ENCODE measurements around the gene LRP5.
A peak's percentile ranks its signal among the peaks of the same experiment; 100 is the strongest.

The LRP5 gene

GRCh38 chr11:68441466-68442230 is 129.3 kb downstream of the LRP5 start:
- no peaks in the 10 kb centered on the region for H3K79me2 ChIP-seq (ENCODE audit: control insufficient read depth, low read length)
- no peaks in the 10 kb centered on the region for H4K20me1 ChIP-seq (ENCODE audit: control insufficient read depth, insufficient read depth, low read depth, low read length)
- H3K4me1 ChIP-seq (ENCODE audit: control insufficient read depth, low read length) = peaks cover 17% of the 10 kb centered on the region
- no peaks in the 10 kb centered on the region for H3F3A ChIP-seq (ENCODE audit: control insufficient read depth, insufficient read depth)
- TF ChIP-seq EZH2phosphoT487 (IDR thresholded peaks at IDR 0.05; ENCODE audit: borderline replicate concordance, low read length) = no peak
- TF ChIP-seq, protein P1, sequence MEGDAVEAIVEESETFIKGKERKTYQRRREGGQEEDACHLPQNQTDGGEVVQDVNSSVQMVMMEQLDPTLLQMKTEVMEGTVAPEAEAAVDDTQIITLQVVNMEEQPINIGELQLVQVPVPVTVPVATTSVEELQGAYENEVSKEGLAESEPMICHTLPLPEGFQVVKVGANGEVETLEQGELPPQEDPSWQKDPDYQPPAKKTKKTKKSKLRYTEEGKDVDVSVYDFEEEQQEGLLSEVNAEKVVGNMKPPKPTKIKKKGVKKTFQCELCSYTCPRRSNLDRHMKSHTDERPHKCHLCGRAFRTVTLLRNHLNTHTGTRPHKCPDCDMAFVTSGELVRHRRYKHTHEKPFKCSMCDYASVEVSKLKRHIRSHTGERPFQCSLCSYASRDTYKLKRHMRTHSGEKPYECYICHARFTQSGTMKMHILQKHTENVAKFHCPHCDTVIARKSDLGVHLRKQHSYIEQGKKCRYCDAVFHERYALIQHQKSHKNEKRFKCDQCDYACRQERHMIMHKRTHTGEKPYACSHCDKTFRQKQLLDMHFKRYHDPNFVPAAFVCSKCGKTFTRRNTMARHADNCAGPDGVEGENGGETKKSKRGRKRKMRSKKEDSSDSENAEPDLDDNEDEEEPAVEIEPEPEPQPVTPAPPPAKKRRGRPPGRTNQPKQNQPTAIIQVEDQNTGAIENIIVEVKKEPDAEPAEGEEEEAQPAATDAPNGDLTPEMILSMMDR (IDR thresholded peaks at IDR 0.05; ENCODE audit: low read depth, low read length, poor library complexity, severe bottlenecking) = no peak
- H3K4me2 ChIP-seq (ENCODE audit: low read length) = peak overlapping the region; percentile 47
- no peak overlapping the region for H3K27ac ChIP-seq (ENCODE audit: low read depth, low read length)
- no peaks in the 10 kb centered on the region for H3K36me3 ChIP-seq (ENCODE audit: control insufficient read depth, low read length)
- H3K9me3 ChIP-seq (ENCODE audit: control insufficient read depth, insufficient read depth, low read length) = no peaks in the 10 kb centered on the region
- H3K27me3 ChIP-seq (ENCODE audit: control insufficient read depth, low read length) = no peaks in the 10 kb centered on the region
- H3K9me2 ChIP-seq (replicated peaks; ENCODE audit: control insufficient read depth, low read length) = no peaks in the 10 kb centered on the region
- H3K4me3 ChIP-seq (ENCODE audit: low read length) = no peak overlapping the region

- no peaks in the 10 kb centered on the region for H3K36me3 ChIP-seq (ENCODE audit: control insufficient read depth, low read length)
Measured at GRCh38 chr11:68442433-68442832, 130.0 kb downstream of the LRP5 start.

DNA sequence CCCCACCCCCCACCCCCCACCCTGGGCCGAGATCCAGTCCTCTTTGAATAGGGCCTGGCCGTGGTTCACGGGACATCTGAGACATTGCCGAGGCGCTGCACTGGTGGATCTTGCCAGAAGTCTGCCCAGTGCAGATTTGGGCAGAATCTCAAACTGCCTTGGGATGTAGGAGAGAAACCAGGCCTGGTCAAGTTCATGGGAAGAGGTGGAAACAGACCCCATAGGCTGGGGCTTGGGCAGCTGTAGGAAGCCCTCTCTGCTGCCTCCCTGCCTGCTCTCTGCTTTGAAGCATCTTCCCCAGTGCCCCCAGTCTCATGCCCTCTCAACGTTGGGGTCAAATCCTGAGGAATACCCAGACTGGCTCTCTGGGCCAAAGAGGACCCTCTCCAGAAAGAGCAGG is 132.2 kb downstream of the LRP5 start:
- H3K4me1 ChIP-seq (ENCODE audit: control insufficient read depth, low read length) = peaks cover 17% of the 10 kb centered on the region
- no peaks in the 10 kb centered on the region for H3F3A ChIP-seq (ENCODE audit: control insufficient read depth, insufficient read depth)
- H3K79me2 ChIP-seq (ENCODE audit: control insufficient read depth, low read length) = no peaks in the 10 kb centered on the region
- H3K9me3 ChIP-seq (ENCODE audit: control insufficient read depth, insufficient read depth, low read length) = no peaks in the 10 kb centered on the region
- H3K36me3 ChIP-seq (ENCODE audit: control insufficient read depth, low read length) = no peaks in the 10 kb centered on the region
- H4K20me1 ChIP-seq (ENCODE audit: control insufficient read depth, insufficient read depth, low read depth, low read length) = no peaks in the 10 kb centered on the region
- H3K4me2 ChIP-seq (ENCODE audit: low read length) = no peak overlapping the region
- no peak overlapping the region for H3K27ac ChIP-seq (ENCODE audit: low read depth, low read length)
- no peaks in the 10 kb centered on the region for H3K9me2 ChIP-seq (replicated peaks; ENCODE audit: control insufficient read depth, low read length)
- no peak for TF ChIP-seq EZH2phosphoT487 (IDR thresholded peaks at IDR 0.05; ENCODE audit: borderline replicate concordance, low read length)
- TF ChIP-seq, protein P1 (IDR thresholded peaks at IDR 0.05; ENCODE audit: low read depth, low read length, poor library complexity, severe bottlenecking) = no peak
- no peak overlapping the region for H3K4me3 ChIP-seq (ENCODE audit: low read length)
- H3K27me3 ChIP-seq (ENCODE audit: control insufficient read depth, low read length) = no peaks in the 10 kb centered on the region

More at GRCh38 chr11:68442433-68442832, 130.0 kb downstream of the LRP5 start:
- Histone ChIP-seq H3F3A (ENCODE audit: control insufficient read depth, insufficient read depth) (no peaks in the 10 kb centered on the region), H4K20me1 (ENCODE audit: control insufficient read depth, insufficient read depth, low read depth, low read length) (no peaks in the 10 kb centered on the region), H3K27me3 (ENCODE audit: control insufficient read depth, low read length) (no peaks in the 10 kb centered on the region), H3K9me2 (replicated peaks; ENCODE audit: control insufficient read depth, low read length) (no peaks in the 10 kb centered on the region), H3K27ac (ENCODE audit: low read depth, low read length) (no peak overlapping the region), H3K79me2 (ENCODE audit: control insufficient read depth, low read length) (no peaks in the 10 kb centered on the region), H3K4me2 (ENCODE audit: low read length) (no peak overlapping the region), H3K4me1 (ENCODE audit: control insufficient read depth, low read length) (peaks cover 17% of the 10 kb centered on the region), H3K4me3 (ENCODE audit: low read length) (no peak overlapping the region), H3K9me3 (ENCODE audit: control insufficient read depth, insufficient read depth, low read length) (no peaks in the 10 kb centered on the region)
- no peak for TF ChIP-seq EZH2phosphoT487 (IDR thresholded peaks at IDR 0.05; ENCODE audit: borderline replicate concordance, low read length)
- TF ChIP-seq, protein P1 (IDR thresholded peaks at IDR 0.05; ENCODE audit: low read depth, low read length, poor library complexity, severe bottlenecking) = no peak
